Endothelial cell (in vitro differentiated cells): ENCODE data around the gene OTOGL. TPM values are rescaled to one million over a fixed set of nuclear protein-coding genes. Genes with fewer than 3 reads are reported as not detected.
"Not testable (repeated sequence)": the region's sequence is repeated elsewhere in the genome, so short reads cannot be mapped to it uniquely, and the experiment has no call there.

Experiments used
- DNase-seq: peaks from one replicate; pipeline ENCODE4 v3.0.0; 2021; ENCODE audit warnings: low spot score
- H3K27ac Mint-ChIP-seq: one replicate; pipeline ENCODE4 v1.8.0; 2021; ENCODE audit warnings: mixed read lengths, inconsistent platforms; ENCODE audit not compliant: unreplicated experiment
- H3K27me3 Mint-ChIP-seq: one replicate; pipeline ENCODE4 v1.8.0; 2021; ENCODE audit warnings: mild to moderate bottlenecking, moderate library complexity, mixed read lengths, inconsistent platforms; ENCODE audit not compliant: unreplicated experiment
- H3K36me3 Mint-ChIP-seq: one replicate; pipeline ENCODE4 v1.8.0; 2021; ENCODE audit warnings: mild to moderate bottlenecking, low read depth, mixed read lengths, inconsistent platforms; ENCODE audit not compliant: unreplicated experiment
- H3K4me1 Mint-ChIP-seq: one replicate; pipeline ENCODE4 v1.8.0; 2021; ENCODE audit warnings: mild to moderate bottlenecking, mixed read lengths, inconsistent platforms; ENCODE audit not compliant: unreplicated experiment
- H3K4me3 Mint-ChIP-seq: one replicate; pipeline ENCODE4 v1.8.0; 2021; ENCODE audit warnings: mild to moderate bottlenecking, mixed read lengths, inconsistent platforms; ENCODE audit not compliant: unreplicated experiment
- H3K9me3 Mint-ChIP-seq: one replicate; pipeline ENCODE4 v1.8.0; 2021; ENCODE audit warnings: mixed read lengths, inconsistent platforms; ENCODE audit not compliant: unreplicated experiment
- total RNA-seq: library from RNA; stranded (reverse); fragmentation: NEBNext Ultra II Directional; extraction: Animal tissue kit (Norgen Biotek cat#: 25700); gene quantifications from one replicate; pipeline ENCODE4 v1.2.1, GENCODE V29; 2021; ENCODE audit not compliant: unreplicated experiment
- TF ChIP-seq, protein P1 (sequence below): fragments of 200-600 bp; sonication (generic); IDR thresholded peaks from one replicate; pipeline ENCODE4 v1.5.0; 2021; ENCODE audit warnings: antibody characterized with exemption; ENCODE audit not compliant: unreplicated experiment

The OTOGL gene
- total RNA-seq, 1 donor from 2014 or later = 0.31 TPM

GRCh38 chr12:80068173-80068572, 31.2 kb upstream of the OTOGL start:
- no peak for DNase-seq
- Mint-ChIP-seq H3K9me3 (no peaks in the 10 kb centered on the region), H3K4me3 (no peak overlapping the region), H3K27me3 (peaks cover 2% of the 10 kb centered on the region), H3K4me1 (peaks cover 4% of the 10 kb centered on the region), H3K27ac (no peak overlapping the region), H3K36me3 (no peaks in the 10 kb centered on the region)
- TF ChIP-seq, protein P1, sequence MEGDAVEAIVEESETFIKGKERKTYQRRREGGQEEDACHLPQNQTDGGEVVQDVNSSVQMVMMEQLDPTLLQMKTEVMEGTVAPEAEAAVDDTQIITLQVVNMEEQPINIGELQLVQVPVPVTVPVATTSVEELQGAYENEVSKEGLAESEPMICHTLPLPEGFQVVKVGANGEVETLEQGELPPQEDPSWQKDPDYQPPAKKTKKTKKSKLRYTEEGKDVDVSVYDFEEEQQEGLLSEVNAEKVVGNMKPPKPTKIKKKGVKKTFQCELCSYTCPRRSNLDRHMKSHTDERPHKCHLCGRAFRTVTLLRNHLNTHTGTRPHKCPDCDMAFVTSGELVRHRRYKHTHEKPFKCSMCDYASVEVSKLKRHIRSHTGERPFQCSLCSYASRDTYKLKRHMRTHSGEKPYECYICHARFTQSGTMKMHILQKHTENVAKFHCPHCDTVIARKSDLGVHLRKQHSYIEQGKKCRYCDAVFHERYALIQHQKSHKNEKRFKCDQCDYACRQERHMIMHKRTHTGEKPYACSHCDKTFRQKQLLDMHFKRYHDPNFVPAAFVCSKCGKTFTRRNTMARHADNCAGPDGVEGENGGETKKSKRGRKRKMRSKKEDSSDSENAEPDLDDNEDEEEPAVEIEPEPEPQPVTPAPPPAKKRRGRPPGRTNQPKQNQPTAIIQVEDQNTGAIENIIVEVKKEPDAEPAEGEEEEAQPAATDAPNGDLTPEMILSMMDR = no peak

DNA sequence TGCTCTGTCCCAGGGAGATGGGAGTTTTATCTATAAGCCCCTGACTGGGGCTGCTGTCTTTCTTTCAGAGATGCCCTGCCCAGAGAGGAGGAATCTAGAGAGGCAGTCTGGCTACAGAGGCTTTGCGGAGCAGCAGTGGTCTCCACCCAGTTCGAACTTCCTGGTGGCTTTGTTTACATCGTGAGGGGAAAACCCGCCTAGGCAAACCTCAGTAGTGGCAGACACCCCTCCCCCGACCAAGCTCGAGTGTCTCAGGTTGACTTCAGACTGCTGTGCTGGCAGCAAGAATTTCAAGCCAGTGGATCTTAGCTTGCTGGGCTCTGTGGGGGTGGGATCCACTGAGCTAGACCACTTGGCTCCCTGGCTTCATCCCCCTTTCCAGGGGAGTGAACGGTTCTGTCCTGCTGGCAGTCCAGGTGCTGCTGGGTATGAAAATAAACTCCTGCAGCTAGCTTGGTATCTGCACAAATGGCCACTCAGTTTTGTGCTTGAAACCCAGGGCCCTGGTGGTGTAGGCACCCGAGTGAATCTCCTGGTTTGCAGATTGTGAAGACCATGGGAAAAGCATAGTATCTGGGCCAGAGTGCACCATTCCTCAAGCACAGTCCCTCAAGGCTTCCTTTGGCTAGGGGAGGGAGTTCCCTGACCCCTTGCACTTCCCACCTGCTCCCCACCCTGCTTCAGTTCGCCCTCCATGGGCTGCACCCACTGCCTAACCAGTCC, 15.3 kb upstream of the OTOGL start:
- not testable (repeated sequence) for H3K4me3 Mint-ChIP-seq, H3K27me3 Mint-ChIP-seq, H3K9me3 Mint-ChIP-seq, H3K27ac Mint-ChIP-seq, H3K4me1 Mint-ChIP-seq
- DNase-seq = peak; percentile 5
- peaks cover 11% of the 10 kb centered on the region for H3K36me3 Mint-ChIP-seq

DNA sequence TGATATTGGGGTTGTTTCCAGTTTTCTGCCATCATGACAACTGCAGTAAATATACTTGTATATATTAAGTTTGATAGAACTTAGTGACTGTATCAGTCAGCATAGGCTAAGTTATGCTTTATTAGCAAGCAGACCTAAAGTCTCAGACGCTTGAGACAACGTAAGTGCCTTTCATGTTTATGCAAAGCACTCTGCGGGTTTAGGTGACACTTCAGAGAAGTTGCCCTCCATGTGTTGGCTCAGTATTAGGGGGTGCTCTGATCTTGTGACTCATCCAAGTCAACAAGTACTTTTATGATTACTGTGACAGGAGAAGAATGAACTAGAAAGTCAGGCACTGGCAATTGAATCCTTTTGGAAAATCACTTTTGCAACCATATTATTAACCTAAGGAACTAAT, 13.3 kb upstream of the OTOGL start:
- H3K9me3 Mint-ChIP-seq = no peaks in the 10 kb centered on the region
- TF ChIP-seq, protein P1 = no peak
- no peak overlapping the region for H3K27ac Mint-ChIP-seq
- no peaks in the 10 kb centered on the region for H3K4me1 Mint-ChIP-seq
- peaks cover 5% of the 10 kb centered on the region for H3K36me3 Mint-ChIP-seq
- no peak overlapping the region for H3K4me3 Mint-ChIP-seq
- no peak for DNase-seq
- peaks cover 1% of the 10 kb centered on the region for H3K27me3 Mint-ChIP-seq

DNA sequence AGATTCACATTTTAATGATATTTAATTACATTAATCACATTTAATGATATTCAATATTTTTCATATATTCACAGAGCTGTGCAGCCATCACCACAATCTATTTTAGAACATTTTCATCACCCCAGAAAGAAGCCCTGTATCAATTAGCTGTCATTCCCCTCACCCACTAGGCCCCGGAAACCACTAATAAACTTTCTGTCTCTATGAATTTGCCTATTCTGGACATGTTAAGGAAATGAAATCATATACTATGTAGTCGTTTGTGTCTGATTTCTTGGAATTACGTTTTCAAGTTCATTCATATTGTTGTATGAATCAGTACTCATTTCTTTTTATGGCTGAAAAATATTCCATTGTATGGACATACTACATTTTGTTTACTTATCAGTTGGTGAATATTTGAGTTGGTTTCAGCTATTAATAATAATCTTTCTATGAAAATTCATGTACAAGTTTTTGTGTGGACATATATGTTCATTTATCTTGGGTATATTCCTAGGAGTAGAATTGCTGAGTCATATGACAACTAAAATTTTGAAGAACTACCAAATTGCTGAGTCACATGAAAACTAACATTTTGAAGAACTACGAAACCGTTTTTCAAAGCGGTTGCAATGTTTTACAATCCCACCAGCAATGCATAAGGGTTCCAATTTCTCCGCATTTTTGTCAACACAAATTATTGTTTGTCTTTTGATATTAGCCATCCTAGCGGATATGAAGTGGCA, 11.7 kb upstream of the OTOGL start:
- Mint-ChIP-seq H3K4me3 (no peak overlapping the region), H3K36me3 (no peaks in the 10 kb centered on the region), H3K27ac (no peak overlapping the region), H3K4me1 (no peaks in the 10 kb centered on the region), H3K9me3 (no peaks in the 10 kb centered on the region), H3K27me3 (peaks cover 1% of the 10 kb centered on the region)
- TF ChIP-seq, protein P1 = no peak
- no peak for DNase-seq

- no peaks in the 10 kb centered on the region for H3K9me3 Mint-ChIP-seq
- TF ChIP-seq, protein P1 = no peak
- peaks cover 11% of the 10 kb centered on the region for H3K4me1 Mint-ChIP-seq
- peaks cover 4% of the 10 kb centered on the region for H3K27me3 Mint-ChIP-seq
- no peaks in the 10 kb centered on the region for H3K36me3 Mint-ChIP-seq
- DNase-seq = no peak
- no peak overlapping the region for H3K27ac Mint-ChIP-seq
- no peak overlapping the region for H3K4me3 Mint-ChIP-seq
Observed at GRCh38 chr12:80100591-80100990, 1.3 kb downstream of the OTOGL start.
